Occipital lobe (tissue), 2 donors: ENCODE data around the gene DNASE1L3. TPM values are rescaled to one million over a fixed set of nuclear protein-coding genes. Genes with fewer than 3 reads are reported as not detected.
"Not testable (repeated sequence)": the region's sequence is repeated elsewhere in the genome, so short reads cannot be mapped to it uniquely, and the experiment has no call there.

Source experiments
- DNase-seq: peaks from one replicate; lab custom pipeline; 2025; lab: John Stamatoyannopoulos, UW
- total RNA-seq: library from RNA; depleted of rRNA; stranded (reverse); fragments of >200 nt; gene quantifications from one replicate; pipeline ENCODE4 v1.2.3, GENCODE V29; 2014

Gene DNASE1L3
- total RNA-seq, 1 donor from 2014 or later: 0.94 TPM

GRCh38 chr3:58236527-58237237 is 25.9 kb upstream of the DNASE1L3 start:
- no peak for DNase-seq

- DNase-seq: no peak
These were observed 25.2 kb upstream of the DNASE1L3 start for GRCh38 chr3:58235970-58236369.

GRCh38 chr3:58234516-58234931 is 23.8 kb upstream of the DNASE1L3 start:
- peak; percentile 36 for DNase-seq

GRCh38 chr3:58231666-58232065 is 20.9 kb upstream of the DNASE1L3 start:
- no peak for DNase-seq

GRCh38 chr3:58230876-58231552 is 20.2 kb upstream of the DNASE1L3 start:
- no peak for DNase-seq

- not testable (repeated sequence) for DNase-seq
These were observed 17.2 kb upstream of the DNASE1L3 start for GRCh38 chr3:58227933-58228332.

- no peak for DNase-seq
These were observed 13.1 kb upstream of the DNASE1L3 start for GRCh38 chr3:58223855-58224254.

GRCh38 chr3:58222161-58222724 is 11.5 kb upstream of the DNASE1L3 start:
- no peak for DNase-seq

- DNase-seq: no peak
These were observed 8.1 kb upstream of the DNASE1L3 start for GRCh38 chr3:58218904-58219303.

- peak; percentile 43 for DNase-seq
These were observed 6.5 kb upstream of the DNASE1L3 start for GRCh38 chr3:58217209-58217811.

- DNase-seq: no peak
These were observed 5.9 kb upstream of the DNASE1L3 start for GRCh38 chr3:58216496-58217195.

- no peak for DNase-seq
These were observed 4.7 kb upstream of the DNASE1L3 start for GRCh38 chr3:58215317-58216025.

GRCh38 chr3:58214484-58215316 is 3.9 kb upstream of the DNASE1L3 start:
- DNase-seq: no peak

GRCh38 chr3:58209933-58210332 is 839 bp downstream of the DNASE1L3 start:
- no peak for DNase-seq

- DNase-seq: no peak
These were observed 2.8 kb downstream of the DNASE1L3 start for GRCh38 chr3:58207954-58208353.

- DNase-seq: peak; percentile 23
These were observed 4.3 kb downstream of the DNASE1L3 start for GRCh38 chr3:58206406-58207011.

- DNase-seq: no peak
These were observed 4.8 kb downstream of the DNASE1L3 start for GRCh38 chr3:58205981-58206380.

- DNase-seq: no peak
These were observed 6.1 kb downstream of the DNASE1L3 start for GRCh38 chr3:58204720-58205119.

- no peak for DNase-seq
These were observed 7.2 kb downstream of the DNASE1L3 start for GRCh38 chr3:58203541-58203940.

GRCh38 chr3:58202917-58203360 is 7.8 kb downstream of the DNASE1L3 start:
- DNase-seq: no peak
